ENCODE measurements around the gene TMEM255B. TPM values are rescaled to one million over a fixed set of nuclear protein-coding genes. Genes with fewer than 3 reads are reported as not detected.
A peak's percentile ranks its signal among the peaks of the same experiment; 100 is the strongest.

The TMEM255B gene
- total and polyA plus RNA-seq, 9 of the 15 experiments (the other 6 are each of a cell fraction or from before 2014, with no cell fraction given): 0.01 to 0.75 (median 0.23) TPM

DNA sequence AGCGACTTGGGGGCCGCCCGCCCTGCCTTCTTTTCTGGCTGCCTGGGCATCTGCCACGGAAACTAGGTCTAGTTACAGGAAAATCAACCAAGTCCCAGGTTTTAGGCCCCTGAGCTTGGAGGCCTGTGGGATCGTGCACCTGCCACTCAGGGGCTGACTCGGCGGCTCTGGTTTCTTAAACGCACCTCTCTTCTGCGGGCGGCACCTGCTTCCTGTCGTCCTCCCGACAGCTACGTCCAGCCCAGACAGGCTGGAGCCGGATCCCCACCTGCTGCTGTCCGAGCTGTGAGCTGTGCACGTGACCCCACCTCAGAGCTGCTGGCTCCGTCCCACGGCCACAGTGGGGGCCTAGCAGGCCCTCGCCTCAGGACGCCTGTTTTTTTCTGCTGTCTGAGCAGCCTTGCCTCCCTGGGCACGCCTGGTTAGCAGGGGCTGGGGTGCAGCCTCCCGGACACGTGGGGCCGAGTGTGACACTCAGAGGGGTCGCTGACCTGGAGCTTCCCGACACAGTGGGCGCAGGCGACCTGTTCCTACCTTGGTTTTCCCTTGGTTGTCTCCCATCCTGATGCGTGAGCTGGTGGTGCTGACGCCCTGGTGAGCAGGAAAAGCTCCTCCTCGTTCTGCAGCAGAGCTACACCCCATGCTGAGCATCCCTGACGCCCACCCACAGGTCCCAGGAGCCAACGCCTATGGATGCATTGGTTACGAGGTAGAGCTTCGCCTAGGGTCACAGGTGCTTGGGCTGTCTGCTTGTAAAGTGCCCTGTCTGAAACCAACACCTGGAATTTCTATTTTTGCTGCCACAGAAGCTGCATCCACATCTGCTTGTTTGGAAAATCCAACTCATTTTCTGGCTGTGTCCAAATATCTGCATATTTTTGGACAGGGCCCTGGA is 17.5 kb downstream of the TMEM255B start (continued):
- TF ChIP-seq, protein P1, sequence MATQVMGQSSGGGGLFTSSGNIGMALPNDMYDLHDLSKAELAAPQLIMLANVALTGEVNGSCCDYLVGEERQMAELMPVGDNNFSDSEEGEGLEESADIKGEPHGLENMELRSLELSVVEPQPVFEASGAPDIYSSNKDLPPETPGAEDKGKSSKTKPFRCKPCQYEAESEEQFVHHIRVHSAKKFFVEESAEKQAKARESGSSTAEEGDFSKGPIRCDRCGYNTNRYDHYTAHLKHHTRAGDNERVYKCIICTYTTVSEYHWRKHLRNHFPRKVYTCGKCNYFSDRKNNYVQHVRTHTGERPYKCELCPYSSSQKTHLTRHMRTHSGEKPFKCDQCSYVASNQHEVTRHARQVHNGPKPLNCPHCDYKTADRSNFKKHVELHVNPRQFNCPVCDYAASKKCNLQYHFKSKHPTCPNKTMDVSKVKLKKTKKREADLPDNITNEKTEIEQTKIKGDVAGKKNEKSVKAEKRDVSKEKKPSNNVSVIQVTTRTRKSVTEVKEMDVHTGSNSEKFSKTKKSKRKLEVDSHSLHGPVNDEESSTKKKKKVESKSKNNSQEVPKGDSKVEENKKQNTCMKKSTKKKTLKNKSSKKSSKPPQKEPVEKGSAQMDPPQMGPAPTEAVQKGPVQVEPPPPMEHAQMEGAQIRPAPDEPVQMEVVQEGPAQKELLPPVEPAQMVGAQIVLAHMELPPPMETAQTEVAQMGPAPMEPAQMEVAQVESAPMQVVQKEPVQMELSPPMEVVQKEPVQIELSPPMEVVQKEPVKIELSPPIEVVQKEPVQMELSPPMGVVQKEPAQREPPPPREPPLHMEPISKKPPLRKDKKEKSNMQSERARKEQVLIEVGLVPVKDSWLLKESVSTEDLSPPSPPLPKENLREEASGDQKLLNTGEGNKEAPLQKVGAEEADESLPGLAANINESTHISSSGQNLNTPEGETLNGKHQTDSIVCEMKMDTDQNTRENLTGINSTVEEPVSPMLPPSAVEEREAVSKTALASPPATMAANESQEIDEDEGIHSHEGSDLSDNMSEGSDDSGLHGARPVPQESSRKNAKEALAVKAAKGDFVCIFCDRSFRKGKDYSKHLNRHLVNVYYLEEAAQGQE (IDR thresholded peaks at IDR 0.05; ENCODE audit: borderline replicate concordance): 0 out of 2 replicates have a peak, but pooled peaks have one; percentile 10
- TF ChIP-seq, protein P1 (CRISPR knock-in tag; IDR thresholded peaks at IDR 0.05; ENCODE audit: low read depth): no peak
